Left forelimb (tissue), 1 donor: ENCODE results near the gene AUH.
"Not testable (repeated sequence)": the region's sequence is repeated elsewhere in the genome, so short reads cannot be mapped to it uniquely, and the experiment has no call there.

Experiments used
- DNase-seq: peaks from one replicate; pipeline ENCODE4 v3.0.0-alpha.2; 2018; ENCODE audit warnings: low spot score

AUH gene

DNA sequence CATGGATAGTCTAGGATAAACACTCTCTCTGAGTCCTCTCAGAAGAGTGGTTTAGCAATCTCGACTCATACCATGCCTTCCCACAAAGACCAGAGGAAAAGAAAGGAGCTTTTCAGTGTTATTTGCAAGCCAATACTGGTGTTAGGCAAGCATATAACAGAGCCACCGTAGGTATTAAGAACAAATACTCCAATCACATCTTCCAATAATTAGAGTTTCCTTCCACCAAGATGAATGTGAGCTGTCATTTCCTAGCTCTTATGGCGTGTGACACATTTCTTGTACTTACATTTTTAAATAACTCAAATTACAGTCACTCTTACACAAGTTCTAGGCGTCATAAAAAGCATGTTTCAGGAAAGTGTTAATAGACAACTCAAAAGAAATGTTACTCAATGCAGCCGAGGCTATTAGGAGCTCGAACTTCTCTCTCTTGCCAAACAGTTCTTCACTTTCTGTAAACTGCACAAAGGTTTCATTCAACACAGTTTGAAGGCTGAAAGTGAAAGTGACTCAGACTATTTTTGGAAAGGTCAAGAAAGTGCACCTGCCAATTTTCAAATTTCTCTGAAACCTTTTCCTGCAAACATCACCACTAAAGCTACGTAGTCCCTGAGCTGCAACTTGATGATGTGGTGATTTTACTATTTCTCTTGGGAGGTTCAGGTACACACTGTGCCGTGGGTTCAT lies 153.8 kb downstream of the AUH start:
- no peak for DNase-seq

DNA sequence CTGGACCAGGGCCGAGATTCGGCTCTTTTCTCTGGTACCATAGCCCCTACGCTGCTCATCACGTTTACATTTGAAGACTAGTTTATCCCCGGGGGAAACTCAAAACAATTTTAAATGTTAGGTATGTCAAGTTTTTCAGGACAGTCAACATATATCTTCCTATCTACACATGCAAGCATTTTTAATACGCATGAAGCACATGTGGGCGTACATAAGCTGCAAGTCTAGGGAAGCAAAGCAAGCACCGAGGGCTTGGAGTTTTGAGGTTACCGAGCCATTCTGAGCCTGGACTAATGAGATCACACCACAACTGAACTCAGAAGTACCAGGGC lies 154.4 kb downstream of the AUH start:
- no peak for DNase-seq

DNA sequence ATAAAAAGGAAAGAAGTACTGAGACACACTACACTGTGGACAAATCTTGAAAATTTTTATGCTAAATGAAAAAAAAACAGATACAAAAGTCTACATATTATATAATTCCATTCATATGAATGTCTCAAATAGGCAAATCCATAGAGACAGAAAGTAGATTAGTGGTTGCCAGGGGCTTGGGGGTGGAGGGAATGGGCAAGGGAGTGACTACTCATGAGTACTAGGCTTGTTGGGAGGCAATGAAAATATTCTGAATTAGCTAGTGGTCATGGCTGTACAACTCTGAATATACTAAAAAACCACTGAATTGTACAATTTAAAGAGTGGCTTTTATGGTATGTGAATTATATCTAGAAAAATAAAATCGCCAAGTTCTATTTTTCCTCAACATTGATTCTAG lies 154.9 kb downstream of the AUH start:
- DNase-seq = no peak

DNA sequence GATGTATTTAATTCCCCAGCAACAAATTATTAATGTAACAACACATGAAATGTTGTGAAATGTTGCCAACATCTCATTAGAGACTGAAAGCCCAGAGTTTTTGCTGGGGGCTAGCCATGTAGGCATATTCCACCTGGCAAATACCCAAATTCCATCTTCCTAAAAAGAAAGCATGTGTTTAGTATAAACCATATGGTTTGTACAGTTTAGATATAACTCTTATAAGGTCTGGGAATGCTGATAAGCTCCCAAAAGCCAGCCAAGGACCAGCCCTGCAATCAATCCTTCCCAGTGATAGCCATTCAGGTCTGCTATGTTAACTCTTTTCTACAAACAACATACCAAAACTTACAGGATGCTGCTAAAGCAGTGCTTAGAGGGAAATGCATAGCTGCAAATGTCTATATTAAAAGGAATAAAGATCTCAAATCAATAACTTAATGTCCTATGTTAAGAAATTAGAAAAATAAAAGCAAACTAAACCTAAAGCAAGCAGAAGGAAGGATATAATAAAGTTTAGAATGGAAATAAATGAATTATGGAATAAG lies 158.9 kb downstream of the AUH start:
- no peak for DNase-seq

DNA sequence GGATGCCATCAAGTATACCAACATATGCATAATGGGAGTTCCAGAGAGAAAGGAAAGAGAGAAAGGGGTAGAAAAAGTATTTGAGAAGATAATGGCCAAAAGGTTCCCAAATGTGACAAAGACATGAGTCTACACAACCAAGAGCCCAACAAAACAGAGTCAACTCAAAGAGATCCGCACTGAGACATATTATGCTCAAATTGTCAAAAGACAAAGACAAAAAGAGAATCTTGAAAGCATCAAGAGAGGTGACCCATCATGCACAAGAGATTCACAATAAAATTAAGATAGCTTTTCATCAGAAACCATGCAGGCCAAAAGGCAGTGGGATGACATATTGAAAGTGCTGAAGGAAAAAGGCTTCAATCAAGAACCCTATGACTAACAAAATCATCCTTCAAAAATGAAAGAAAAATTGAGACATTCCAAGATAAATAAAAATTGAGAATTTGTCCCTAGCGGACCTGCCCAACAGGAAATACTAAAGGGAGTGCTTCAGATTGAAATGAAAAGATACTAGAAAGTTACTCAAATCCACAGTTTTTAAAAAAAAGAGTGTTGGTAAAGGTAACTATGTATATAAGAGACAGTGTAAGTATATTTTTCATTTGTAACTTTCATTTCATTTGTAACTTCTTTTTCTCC lies 160.9 kb downstream of the AUH start:
- DNase-seq = no peak

DNA sequence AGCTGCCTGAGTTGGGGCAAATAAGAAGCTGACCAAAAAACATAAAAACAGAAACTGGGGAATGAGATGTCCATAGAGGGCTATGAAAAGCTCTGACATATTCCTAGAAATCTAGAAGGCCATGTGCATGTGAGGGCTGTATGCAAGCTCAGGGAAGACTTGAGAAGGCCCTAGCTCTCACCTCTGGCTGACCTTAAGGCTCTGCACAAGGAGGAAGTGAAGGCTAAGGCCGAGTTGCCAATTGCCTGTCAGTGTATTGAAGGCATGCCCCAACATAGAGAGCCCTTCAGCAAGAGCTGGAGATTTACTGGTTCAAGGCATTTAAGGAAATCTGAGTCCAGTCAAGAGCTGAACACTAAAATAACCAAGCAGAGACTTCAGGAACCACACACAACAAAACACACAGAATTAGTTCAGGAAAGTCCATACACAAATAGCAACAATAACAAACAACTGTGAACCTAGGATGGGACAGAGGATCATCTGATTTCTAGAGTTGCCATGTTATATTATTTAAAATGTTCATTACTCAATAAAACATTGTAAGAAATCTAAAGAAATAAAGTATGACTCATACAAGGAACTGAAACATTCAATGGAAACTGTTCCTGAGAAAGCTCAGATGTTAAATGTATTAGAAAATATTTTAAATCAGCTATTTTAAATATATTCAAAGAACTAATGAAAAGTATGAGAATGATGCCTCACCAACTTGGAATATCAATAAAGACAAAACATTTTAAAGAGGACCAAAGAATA lies 161.8 kb downstream of the AUH start:
- DNase-seq = no peak

DNA sequence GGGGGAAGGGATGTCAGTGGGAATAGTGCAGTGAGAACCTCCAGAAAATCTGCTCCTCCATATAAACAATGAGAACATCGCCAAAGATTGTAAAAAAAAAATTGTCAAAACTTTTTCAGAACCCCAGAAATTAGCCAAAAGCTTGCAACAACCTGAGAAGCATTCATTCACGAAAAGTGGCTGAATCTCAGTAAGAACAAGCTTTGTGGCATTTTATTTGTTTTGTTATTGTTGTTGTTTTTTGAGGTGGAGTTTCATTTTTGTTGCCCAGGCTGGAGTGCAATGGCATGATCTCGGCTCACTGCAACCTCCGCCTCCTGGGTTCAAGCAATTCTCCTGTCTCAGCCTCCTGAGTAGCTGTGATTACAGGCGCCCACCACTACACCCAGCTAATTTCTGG lies 162.8 kb downstream of the AUH start:
- DNase-seq = not testable (repeated sequence)

DNA sequence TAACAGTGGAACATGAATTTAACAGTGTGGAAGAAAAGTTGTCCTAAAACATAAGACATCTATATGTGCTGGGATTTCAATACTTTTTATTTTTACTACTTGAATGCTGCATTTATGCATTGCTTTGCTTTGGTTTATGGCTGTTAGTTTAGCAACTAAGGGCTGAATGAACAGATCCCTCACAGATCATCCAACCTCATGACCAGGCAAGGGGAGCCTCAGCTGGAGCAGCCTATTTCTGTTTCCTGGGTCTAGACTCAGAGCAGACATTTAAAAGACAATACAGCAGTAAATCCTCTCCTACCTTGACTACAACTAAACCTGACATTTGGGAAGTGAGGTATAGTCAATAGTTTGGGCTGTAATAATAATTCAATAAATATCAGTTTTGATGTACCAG lies 163.3 kb downstream of the AUH start:
- DNase-seq = no peak

DNA sequence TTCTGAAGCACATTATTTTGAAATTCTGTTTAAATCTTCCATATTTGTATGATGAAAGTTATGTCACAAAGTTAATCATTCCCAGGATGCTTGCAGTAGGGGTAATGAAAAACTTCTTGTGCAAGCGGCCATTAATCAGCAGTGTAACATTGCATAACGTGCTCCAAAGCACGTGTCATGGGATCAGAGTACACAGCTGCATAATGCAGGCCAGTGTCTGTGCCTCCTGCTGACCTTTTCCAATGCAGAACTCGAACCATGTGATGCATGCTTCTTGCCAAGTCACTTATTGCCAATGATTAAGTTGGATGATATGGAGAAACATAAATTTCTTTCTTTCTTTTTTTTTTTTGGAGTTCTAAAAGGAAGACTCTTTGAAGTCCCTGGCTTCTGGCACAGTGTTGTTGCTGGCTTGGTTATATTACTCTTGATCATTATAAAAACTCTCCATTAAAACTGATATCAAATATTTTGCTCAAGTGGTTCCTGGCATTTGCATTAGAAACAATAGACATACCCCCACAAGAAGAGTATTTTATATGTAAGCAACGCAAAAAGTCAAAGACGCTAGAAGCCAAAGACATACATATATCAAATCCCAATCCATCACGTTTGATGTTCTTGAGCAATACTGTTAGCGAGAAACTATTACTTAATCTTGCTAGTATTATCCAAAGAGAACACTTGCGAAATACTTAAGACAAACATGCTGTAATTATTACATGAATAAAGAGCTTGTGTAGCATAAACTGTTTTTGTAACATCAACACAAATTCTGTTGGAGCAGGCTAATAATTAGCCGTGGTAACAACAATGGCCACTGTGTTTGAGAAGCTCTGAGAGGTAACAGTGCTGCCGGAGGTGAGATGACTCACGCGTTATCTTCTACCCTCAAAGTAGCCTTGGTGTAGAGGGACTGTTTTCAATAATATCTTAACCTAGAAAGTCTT lies 164.2 kb downstream of the AUH start:
- DNase-seq = no peak

DNA sequence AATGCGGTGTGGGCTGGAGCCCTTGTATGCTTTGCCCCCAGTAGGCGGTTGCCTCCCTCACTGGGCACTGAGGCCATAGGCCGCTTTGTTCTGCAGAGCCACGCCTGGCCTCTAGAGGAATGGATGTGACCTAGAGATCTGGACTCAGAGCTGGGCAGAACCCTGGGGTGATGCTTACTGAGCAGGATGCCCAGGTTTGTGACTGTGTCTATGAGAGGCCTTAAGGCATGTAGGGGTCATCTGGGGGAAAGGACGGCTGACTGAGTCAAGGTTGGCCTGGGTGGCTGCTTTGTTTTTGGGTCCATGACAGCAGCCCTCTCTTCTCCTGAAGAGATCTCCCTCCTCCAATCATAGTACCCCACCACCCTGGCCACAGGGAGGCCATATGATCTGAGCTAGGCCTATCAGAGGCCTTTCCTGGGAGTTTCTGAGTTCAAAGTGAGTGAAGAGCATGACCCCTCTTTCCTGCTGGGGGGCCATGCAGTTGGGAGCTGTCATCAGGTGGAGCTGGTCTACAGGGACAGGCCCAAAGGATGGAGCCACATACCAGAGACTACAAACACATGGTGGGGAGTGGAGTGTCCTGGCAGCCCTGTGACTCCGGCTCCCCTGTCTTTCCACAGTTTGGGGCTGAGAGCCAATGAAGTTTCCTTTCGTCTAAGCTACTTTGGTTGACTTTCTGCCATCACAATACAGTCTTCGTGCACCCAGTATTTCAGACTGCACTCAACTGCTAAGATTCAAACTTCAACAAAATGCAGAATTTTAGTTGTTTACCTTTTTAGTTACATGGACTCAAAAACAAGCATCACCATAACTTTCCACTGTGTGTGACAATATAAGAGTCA lies 165.4 kb downstream of the AUH start:
- DNase-seq = peak; percentile 60

DNA sequence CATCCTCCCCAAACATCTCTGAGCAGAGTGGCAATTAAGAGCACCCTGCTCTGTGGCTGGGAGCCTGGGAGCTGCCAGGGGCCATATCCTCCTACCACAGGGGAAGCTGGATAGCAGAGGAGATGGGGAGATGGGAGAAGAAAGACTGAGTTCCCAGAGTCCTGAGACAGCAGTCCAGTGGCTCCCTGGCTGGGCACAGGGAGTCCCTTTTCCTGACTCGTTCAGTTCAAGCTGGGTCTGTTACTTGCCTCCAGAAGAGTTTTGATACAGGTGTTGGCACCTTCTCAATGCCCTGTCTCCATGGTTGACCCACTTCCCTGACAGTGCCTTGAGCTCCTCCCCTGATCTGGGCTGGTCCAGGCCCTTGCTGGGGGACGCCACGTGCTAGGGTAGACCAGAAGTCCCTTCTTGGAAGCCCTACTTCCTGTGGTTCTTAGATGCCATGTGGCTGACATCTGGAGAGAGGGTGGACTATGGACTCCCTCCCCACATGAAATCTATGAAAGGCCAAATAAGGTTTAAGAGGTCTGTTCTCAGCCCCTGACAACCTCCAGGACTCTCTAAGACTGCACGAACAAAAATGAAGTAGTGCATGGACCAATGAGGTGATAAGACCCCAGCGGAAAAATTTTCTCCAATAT lies 166.2 kb downstream of the AUH start:
- no peak for DNase-seq

DNA sequence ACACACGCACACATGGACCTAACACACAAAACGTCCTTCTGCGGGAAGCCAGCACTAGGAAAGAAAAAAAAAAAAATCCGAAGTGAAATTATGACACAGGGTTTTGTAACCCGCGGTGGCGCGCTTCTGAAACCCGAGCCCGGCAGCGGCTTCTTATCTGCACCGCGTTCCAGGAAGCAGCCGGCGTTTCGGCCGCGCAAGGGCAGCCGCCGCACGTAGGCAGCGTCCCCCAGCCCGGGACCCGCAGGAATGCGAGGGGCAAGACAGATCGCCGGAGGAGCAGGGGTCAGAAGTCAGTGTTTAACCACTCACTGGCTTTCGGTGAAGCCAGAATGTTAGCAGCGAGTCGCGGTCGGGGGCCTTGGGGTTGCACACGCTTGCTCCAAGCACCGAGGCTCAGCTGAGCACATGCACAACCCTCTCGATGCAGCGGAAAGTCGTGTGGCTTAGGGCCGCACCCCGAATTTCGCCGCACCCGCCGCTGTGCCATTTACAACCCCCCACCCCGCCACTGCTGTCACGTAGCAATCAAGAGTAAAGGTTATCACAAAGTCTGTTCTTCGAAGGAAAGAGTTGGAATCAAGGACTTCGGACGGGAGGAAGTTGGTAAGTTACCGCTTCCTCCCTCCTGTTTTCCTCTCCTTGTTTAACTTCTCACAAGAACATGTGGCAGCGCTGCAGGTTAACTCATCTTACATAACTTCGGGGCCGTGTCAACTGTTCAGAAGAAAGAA lies 167.9 kb downstream of the AUH start:
- peak; percentile 81 for DNase-seq

DNA sequence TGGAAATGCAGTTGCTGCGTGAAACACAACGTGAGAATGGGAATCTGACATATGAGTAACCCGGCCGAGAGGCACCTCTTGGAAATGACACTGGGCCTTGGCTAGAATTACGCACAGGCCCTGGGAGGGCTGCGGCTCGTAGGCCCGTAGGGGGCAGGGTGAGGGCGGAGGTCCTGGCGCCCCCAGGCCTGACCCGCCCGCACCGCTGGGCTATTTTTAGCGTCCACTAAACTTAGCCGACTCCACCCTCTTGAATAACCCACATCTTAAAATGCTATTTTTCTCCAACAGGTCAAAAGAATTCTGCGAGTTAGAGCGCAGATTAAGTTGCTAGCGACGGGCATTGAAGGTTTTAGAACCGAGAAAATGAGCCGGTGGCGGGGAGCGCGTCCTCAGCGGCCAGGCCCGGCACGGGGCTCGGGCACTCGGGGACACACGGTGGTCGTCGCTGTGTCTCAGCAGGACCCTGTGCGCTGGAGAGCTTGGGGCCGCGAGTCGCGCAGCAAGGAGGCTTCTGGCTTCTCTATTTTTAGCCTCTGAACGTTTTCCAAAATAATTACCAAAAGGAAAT lies 168.5 kb downstream of the AUH start:
- DNase-seq = peak; percentile 85

DNA sequence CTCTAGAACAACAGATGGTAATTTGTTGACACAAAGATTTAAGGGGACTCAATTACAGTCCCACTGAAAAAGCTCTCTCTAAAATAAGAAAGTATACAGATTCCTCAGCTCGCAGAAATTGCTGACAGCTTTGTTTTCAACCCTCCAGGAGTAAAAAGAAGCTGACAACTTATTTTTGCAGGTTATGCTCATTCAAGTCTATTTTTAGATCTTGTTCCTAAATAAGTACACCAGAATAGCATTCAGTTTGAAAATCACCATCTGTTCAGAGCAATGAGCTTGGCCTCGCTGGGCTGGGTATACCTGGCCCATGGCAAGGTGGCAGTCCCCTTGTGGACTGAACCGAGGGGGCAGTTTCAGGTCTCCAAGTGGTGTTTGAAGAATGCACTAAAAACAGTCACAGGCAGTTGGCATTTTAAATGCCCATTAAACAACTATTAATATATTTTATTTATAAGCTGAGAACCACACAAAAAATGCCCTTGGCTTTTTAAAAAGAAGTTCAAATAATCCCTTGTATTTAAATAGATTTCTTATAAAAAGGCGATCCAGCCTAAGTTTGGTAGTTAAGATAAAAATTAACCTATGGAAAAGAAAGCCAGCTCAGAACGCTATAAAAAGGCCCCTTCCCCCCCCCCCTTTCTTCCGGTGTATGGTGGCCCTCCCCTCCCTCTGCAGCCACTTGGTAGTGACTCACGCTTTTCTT lies 169.2 kb downstream of the AUH start:
- DNase-seq = peak; percentile 53

DNA sequence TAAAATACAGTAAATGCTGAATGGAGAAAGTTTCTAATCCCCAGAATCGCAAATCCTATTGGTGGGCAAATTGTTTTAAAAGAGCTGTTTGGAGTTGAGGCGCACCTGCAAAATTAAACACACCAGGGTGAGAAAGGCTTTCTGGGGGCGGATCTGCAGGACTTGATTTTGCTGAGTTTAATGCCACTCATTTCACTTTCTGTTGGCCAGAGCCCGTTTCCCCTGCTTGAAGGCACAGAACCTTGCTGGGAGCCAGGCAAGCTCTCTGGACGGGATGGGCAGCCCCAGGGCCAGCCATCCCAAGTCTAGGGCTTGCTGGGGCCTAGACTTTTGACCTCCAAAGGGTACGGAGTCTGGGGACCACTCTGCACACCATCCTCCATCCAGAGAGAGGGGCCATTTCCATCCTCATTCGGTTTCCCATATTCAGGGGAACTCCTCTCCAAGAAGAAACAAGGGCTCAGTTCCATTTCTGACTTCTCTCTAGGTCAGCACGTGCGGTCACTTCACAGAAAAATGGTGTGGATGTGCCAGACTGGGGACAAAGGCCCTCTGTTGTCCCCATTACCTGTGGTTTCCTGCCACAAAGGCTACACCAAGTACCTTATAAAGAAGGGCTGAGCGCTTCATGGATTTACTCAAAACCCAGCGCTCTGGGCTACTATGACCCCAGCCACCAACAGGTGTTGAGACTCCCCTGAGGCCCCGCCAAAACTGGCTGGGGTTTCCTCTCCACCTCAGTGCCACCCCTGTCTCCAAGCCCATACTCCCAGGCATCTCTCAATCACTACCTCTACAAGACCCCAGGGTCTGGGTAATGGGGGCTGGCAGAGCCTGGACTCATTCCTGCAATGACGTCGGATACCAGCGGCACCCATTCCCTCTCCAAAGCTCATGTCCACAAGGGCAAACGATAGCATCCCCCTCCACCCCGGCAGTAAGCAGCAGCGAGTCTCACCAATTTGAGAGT lies 170.0 kb downstream of the AUH start:
- peak; percentile 64 for DNase-seq

DNA sequence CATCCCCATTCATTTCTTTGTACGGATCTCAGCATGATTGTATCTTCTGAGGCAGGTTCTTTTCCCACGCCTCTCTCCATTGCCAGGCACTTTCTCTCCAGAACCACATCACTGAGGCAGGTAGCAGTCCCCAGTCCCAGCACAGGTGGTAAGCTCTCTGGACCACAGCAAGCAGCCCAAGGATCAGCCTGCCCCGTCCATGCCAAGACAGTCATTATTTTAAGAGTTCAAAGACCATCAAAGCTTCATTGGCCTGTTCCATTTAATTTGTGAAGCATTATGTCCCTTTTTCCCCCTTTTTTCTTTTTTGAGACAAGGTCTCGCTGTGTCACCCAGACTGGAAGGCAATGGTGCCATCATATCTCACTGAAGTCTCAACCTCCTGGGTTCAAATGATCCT lies 171.7 kb downstream of the AUH start:
- no peak for DNase-seq

DNA sequence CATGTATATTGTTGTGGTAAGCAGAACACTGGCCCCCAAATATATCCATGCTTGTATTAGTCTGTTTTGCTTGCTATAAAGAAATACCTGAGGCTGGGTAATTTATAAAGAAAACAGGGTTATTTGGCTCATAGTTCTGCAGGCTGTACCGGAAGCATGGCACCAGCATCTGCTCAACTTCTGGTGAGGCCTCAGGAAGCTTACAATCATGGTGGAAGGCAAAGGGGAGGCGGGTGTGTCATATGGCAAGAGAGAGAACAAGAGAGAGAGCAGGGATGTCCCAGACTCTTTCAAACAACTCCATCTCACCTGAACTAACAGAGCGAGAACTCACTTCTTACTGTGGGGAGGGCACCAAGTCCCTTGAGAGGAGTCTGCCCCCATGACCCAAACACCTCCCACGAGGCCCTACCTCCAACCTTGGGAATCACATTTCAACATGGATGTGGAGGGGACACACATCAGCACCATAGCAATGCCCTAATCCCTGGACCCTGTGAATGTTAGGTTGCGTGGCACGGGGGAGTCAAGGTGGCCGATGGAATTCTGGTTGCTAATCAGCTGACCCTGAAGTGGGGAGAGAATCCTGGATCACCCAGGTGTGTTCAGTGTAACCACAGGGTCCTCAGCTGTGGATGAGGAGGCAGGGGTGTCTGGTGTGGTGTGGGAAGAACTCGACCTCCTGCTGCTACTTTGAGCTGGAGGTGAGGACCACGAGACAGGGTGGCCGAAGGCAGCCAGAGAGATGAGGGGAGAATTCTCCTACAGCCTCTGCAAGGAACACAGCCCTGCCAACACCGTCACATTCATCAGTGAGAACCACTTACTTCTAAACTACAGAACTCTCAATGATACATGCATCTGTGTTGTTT lies 172.8 kb downstream of the AUH start:
- peak; percentile 38 for DNase-seq
